Measurements from ENCODE around the gene AKAP1. TPM values are rescaled to one million over a fixed set of nuclear protein-coding genes. Genes with fewer than 3 reads are reported as not detected.
"Not testable (repeated sequence)": the region's sequence is repeated elsewhere in the genome, so short reads cannot be mapped to it uniquely, and the experiment has no call there.

The AKAP1 gene
- total RNA-seq, 1 experiment from 2014 or later = 30.1 TPM

DNA sequence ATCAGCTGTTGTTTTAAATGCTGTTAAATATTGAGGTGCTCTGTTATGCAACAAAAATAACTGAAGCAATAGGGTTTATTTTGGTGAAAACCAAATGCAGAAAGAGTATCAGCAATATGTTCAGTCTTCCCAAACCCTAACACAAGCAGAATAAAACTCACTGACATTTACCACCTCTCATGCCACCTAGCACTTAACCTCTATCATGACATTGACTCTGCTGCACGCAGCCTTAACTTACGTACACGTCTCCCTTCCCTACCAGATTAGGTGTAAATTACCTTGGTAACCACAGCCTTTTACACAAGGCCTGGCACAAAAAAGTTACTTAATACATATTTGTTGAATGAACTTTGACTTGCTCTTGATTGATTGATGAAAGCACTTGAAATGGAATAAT is 9.9 kb upstream of the AKAP1 start:
- no peak for DNase-seq (ENCODE audit: low read depth)

GRCh38 chr17:57075785-57076184 is 9.3 kb upstream of the AKAP1 start:
- DNase-seq (ENCODE audit: low read depth) = no peak

DNA sequence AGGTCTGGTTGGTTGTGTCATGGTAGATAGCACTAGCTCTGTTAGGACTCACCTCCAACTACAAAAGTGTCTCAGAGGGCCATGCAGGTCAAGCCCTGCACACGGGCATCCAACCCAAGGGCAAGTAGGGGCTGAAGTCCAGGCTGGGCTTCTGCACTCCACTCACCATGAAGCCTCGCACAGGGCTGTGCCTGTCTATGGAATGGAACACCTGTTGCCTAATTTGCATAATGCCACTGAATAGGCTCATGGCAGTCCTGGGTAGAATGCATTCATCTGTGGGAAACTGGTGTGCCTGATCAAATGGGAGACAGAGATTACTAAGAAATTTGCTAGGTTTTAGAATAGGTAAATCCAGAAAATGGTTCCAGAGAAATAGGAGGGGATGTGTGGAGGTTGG is 8.0 kb upstream of the AKAP1 start:
- no peak for DNase-seq (ENCODE audit: low read depth)

DNA sequence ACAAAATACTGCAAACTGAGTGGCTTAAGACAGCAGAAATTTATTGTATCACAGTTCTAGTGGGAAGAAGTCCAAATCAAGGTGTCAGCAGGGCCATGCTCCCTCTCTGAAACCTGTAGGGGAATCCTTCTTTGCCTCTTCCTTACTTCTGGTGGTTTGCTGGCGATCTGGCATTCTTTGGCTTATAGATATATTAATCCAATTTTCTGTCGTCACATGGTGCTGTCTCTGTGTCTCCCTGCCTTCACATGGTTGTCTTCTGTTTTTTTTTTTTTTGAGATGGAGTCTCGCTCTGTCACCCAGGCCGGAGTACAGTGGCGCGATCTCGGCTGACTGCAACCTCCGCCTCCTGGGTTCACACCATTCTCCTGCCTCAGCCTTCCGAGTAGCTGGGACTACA is 6.8 kb upstream of the AKAP1 start:
- DNase-seq (ENCODE audit: low read depth) = no peak

GRCh38 chr17:57080718-57081117 is 4.3 kb upstream of the AKAP1 start:
- DNase-seq (ENCODE audit: low read depth) = no peak

DNA sequence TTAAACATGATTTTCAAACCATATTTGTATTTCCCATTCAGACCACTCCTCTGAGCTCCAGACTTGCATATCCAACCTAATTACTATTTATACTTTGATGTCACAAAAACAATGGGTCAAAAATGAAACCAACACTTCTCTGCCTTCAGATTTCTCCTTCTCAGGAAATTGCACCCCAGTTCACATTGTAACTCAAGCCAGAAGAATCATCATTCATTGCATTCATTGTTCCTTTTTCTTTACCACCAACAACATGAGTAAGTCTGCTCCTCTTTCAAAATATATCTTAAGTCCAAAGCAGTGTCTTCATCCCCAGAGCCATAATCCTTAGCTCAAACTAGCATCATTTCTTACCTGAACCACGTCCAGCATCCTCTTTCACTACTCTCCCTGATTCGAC is 2.6 kb upstream of the AKAP1 start:
- DNase-seq (ENCODE audit: low read depth) = no peak

GRCh38 chr17:57084361-57084801 is 665 bp upstream of the AKAP1 start:
- DNase-seq (ENCODE audit: low read depth) = no peak

GRCh38 chr17:57085448-57086068 is 512 bp downstream of the AKAP1 start:
- DNase-seq (ENCODE audit: low read depth) = peak; percentile 45

GRCh38 chr17:57086069-57086930 is 1.3 kb downstream of the AKAP1 start:
- DNase-seq (ENCODE audit: low read depth) = no peak

DNA sequence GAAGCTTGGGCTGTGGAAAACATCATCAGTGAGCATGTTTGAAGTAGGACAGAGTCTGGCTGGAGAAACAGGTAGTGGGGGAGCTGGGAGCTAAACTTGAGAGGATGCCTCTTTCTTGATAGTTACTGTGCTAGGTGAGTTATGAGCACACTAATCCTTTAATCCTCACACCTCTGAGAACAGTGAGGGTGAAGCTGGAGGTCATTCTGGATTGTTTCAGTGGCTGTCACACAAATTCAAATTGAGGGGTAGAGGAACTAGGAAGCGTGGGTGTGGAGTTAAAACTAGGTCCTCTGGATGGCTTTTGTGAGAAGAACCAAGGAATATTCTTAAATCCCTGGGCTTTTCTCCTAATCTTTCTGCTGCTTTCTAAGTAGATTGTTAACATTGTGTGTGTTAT is 3.3 kb downstream of the AKAP1 start:
- no peak for DNase-seq (ENCODE audit: low read depth)

DNA sequence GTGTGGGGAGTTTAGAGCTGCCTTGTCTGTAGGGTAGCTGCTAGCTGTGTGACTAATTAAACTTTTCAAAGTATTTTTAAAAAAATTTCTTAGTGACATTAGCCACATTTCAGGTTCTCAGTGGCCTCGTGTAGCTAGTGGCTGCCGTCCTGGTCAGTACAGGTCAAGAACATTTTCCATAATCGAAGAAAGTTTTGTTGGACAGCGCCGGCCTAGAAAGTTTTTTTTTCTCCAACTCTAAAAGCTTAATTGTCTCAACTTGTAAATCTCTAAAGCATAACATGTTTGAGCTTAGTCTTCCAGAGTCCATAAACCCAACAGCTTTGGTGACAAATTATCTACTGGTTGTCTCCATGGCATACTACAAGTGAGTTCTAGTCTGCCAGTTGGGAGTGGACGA is 4.3 kb downstream of the AKAP1 start:
- no peak for DNase-seq (ENCODE audit: low read depth)

DNA sequence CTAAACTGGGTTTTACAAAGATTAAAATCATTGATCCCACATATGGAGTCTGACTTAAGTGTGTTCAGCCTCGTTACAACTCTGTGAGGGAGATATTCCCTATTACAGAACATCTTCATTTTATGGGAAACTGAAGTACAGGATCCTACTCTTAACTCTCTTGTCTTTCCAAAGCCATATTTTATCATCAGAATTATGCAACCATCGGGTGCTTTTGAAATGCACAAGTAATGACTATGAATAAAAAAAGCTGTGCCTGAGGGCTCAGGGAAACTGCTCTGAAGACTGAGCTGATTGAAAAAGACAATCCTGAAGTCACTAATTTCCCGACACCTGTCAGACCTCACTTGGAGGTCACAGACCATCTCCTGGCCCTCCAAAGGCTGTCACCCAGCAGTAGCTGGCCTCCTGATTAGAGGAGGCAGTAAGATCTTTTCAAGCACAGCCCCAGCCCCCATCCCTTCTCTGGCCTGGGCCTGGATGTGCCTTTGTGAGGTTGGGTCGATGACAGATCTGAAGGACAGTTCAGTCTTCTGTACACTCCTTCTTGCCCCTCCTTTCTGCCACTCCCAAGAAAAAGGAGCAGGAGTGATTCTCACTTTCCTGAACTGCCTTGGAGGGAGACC is 5.6 kb downstream of the AKAP1 start:
- no peak for DNase-seq (ENCODE audit: low read depth)

GRCh38 chr17:57091186-57091618 is 6.2 kb downstream of the AKAP1 start:
- no peak for DNase-seq (ENCODE audit: low read depth)

- DNase-seq (ENCODE audit: low read depth) = no peak
Observed at GRCh38 chr17:57092171-57092570, 7.1 kb downstream of the AKAP1 start.

DNA sequence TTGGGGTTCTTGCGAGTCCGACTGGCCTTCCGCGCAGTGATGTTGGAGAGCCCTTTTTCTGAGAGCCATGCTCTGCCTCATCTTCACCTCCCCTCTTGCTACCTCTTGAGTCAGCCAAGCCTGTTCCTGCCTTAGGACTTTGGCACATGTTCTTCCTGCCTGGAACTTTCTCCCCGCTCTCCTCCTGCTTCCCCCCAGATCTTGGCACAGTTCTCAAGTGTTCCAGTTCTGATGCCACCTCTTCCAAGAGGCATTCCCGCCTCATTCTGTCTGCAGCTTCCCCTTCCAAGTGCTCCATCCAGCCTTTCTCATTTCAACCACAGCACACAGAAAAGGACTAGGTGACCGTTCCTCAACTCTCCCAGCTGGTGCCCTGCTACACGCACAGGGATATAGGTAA is 7.7 kb downstream of the AKAP1 start:
- DNase-seq (ENCODE audit: low read depth) = no peak

- DNase-seq (ENCODE audit: low read depth) = no peak
Observed at GRCh38 chr17:57096472-57097202, 11.6 kb downstream of the AKAP1 start.

- peak; percentile 40 for DNase-seq (ENCODE audit: low read depth)
Observed at GRCh38 chr17:57097832-57098421, 12.9 kb downstream of the AKAP1 start.

- DNase-seq (ENCODE audit: low read depth) = no peak
Observed at GRCh38 chr17:57099165-57099564, 14.1 kb downstream of the AKAP1 start.

GRCh38 chr17:57102122-57102521 is 17.1 kb downstream of the AKAP1 start:
- DNase-seq (ENCODE audit: low read depth) = no peak

DNA sequence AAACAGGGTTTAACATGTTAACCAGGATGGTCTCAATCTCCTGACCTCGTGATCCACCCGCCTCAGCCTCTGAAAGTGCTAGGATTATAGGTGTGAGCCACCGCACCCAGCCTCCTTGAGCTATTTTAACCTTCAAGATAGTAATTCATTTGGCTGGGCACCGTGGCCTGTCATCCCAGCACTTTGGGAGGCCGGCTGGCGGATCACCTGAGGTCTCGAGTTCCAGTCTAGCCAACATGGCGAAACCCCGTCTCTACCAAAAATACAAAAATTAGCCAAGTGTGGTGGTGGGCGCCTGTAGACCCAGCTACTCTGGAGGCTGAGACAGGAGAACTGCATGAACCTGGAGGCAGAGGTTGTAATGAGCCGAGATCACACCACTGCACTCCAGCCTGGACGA is 17.6 kb downstream of the AKAP1 start:
- DNase-seq (ENCODE audit: low read depth) = not testable (repeated sequence)

DNA sequence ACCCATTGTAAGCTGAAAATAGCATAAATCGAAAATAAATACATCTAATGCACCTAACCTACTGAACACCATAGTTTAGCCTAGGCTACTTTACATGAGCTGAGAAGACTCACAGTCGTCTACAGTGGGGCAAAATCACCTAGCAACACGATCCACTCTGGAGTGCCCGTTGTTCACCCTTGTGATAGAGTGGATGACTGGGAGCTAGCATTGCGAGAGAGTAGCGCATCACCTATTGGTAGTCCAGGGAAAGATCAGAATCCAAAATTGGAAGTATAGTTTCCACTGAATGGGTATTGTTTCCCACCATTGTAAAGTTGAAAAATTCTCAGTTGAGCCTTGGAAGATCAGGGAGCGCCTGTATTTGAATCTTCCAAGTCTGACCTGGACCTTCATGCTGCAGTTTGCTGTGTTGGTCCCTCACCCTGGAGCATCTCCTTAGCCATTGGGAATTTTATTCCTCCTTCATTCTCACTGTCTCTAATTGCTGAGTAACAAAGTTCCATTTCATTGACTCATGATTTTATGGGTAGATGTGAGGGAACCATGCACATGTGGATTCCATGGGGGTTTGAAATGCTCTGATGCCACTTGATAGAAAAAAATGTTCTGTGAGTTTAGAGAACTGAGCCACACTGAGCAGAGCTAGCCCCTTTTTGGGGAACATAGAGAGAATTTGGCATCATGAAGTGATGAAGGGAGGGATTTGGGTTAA is 19.6 kb downstream of the AKAP1 start:
- peak; percentile 36 for DNase-seq (ENCODE audit: low read depth)
